SK-N-SH (cell line): Measurements from ENCODE around the gene ASTN2. TPM values are rescaled to one million over a fixed set of nuclear protein-coding genes. Genes with fewer than 3 reads are reported as not detected.

Source experiments
- CTCF ChIA-PET: fragments of 300-600, 350-600 bp; formaldehyde crosslinking; extraction: SDS; loops from one replicate; lab custom pipeline; 2021; lab: Yijun Ruan, JAX
- POLR2A ChIA-PET: fragments of 350-600 bp; sonication (Branson Sonifier 250); formaldehyde crosslinking; extraction: SDS; loops from one replicate; lab custom pipeline; 2020; ENCODE audit warnings: antibody characterized with exemption, inconsistent platforms; lab: Yijun Ruan, JAX
- DNase-seq: peaks from one replicate; pipeline ENCODE4 v3.0.0; 2012
- H2AFZ ChIP-seq: fragments of 200-600 bp; sonication (generic); 2 replicates; pipeline ENCODE4 v1.8.1; 2016; ENCODE audit warnings: antibody characterized with exemption, mild to moderate bottlenecking, low read depth
- H3F3A ChIP-seq: fragments of 200-600 bp; sonication (generic); replicated peaks from 2 replicates; pipeline ENCODE3; 2016; ENCODE audit warnings: antibody characterized with exemption, mild to moderate bottlenecking; ENCODE audit not compliant: insufficient read depth
- H3K27ac ChIP-seq, 2 experiments: fragments of 200-500 bp in 1 of 2; fragments of 200-600 bp in 1 of 2; sonication (Bioruptor generic) in 1 of 2; sonication (generic), shearing (Covaris generic) in 1 of 2; 2 replicates each; pipeline versions ENCODE4 v1.5.1 to v1.6.1; 2014 to 2016; ENCODE audit warnings: low read depth in 2 of 2, inconsistent platforms in 1 of 2, low read length in 1 of 2, mild to moderate bottlenecking in 1 of 2, mixed read lengths in 1 of 2
- H3K27me3 ChIP-seq: fragments of 200-600 bp; sonication (generic), shearing (Covaris generic); 2 replicates; pipeline ENCODE4 v1.6.1; 2016; ENCODE audit warnings: mixed run types; ENCODE audit not compliant: insufficient read depth
- H3K36me3 ChIP-seq, 2 experiments: fragments of 200-500 bp in 1 of 2; fragments of 200-600 bp in 1 of 2; sonication (Bioruptor generic) in 1 of 2; sonication (generic) in 1 of 2; replicated peaks in 1 of 2; 2 replicates each; pipeline versions ENCODE3 to v1.5.1; 2014 to 2016; ENCODE audit warnings: low read length in 1 of 2, mild to moderate bottlenecking in 1 of 2; ENCODE audit not compliant: insufficient read depth in 2 of 2, control insufficient read depth in 1 of 2
- H3K4me1 ChIP-seq, 2 experiments: fragments of 200-500 bp in 1 of 2; fragments of 200-600 bp in 1 of 2; sonication (Bioruptor generic) in 1 of 2; sonication (generic), shearing (Covaris generic) in 1 of 2; 2 replicates each; pipeline versions ENCODE4 v1.5.1 to v1.6.1; 2014 to 2016; ENCODE audit warnings: low read depth in 1 of 2, low read length in 1 of 2, mixed run types in 1 of 2; ENCODE audit not compliant: insufficient read depth in 2 of 2, control insufficient read depth in 1 of 2
- H3K4me2 ChIP-seq: fragments of 200-600 bp; sonication (generic), shearing (Covaris generic); 2 replicates; pipeline ENCODE4 v1.6.1; 2017; ENCODE audit warnings: mixed run types
- H3K4me3 ChIP-seq, 2 experiments: fragments of 200-500 bp in 1 of 2; fragments of 200-600 bp in 1 of 2; sonication (Bioruptor generic) in 1 of 2; sonication (generic), shearing (Covaris generic) in 1 of 2; 2 replicates each; pipeline versions ENCODE4 v1.5.1 to v1.8.1; 2014 to 2016; ENCODE audit warnings: low read depth in 2 of 2, inconsistent platforms in 1 of 2, low read length in 1 of 2, mild to moderate bottlenecking in 1 of 2, mixed read lengths in 1 of 2, moderate library complexity in 1 of 2
- H3K79me2 ChIP-seq: fragments of 200-600 bp; sonication (generic); 2 replicates; pipeline ENCODE4 v1.8.1; 2017; ENCODE audit warnings: mild to moderate bottlenecking; ENCODE audit not compliant: insufficient read depth
- H3K9ac ChIP-seq: fragments of 200-600 bp; sonication (generic); 2 replicates; pipeline ENCODE4 v1.6.1; 2017; ENCODE audit warnings: mixed run types
- H3K9me2 ChIP-seq: fragments of 200-600 bp; sonication (generic); 2 replicates; pipeline ENCODE4 v1.6.1; 2017; ENCODE audit warnings: mixed run types
- H3K9me3 ChIP-seq: fragments of 200-600 bp; sonication (generic); 2 replicates; pipeline ENCODE4 v1.6.1; 2017; ENCODE audit warnings: mixed run types, mild to moderate bottlenecking, moderate library complexity
- H4K20me1 ChIP-seq: fragments of 200-600 bp; sonication (generic); 2 replicates; pipeline ENCODE4 v1.6.1; 2017; ENCODE audit warnings: mild to moderate bottlenecking, mixed run types; ENCODE audit not compliant: insufficient read depth
- CHD2 ChIP-seq: fragments of 150-350 bp; IDR thresholded peaks from 2 replicates; pipeline ENCODE4 v1.6.1; 2018; ENCODE audit warnings: low read length; ENCODE audit not compliant: partially characterized antibody
- ELF1 ChIP-seq: IDR thresholded peaks from 2 replicates; pipeline ENCODE4 v1.4.0; 2012
- EP300 ChIP-seq, 2 experiments: IDR thresholded peaks; 2 replicates each; pipeline versions ENCODE4 v1.4.0 to v1.6.1; 2012; ENCODE audit warnings: borderline replicate concordance in 1 of 2, low read depth in 1 of 2, low read length in 1 of 2
- FOXJ3 ChIP-seq: sonication (generic); formaldehyde crosslinking; IDR thresholded peaks from 2 replicates; pipeline ENCODE4 v1.5.1; 2020; ENCODE audit warnings: mild to moderate bottlenecking, missing genetic modification reagents
- FOXM1 ChIP-seq: IDR thresholded peaks from 2 replicates; pipeline ENCODE4 v1.4.0; 2012; ENCODE audit warnings: low read depth, mild to moderate bottlenecking
- GATA2 ChIP-seq: sonication (generic); formaldehyde crosslinking; IDR thresholded peaks from 2 replicates; pipeline ENCODE4 v1.5.0; 2020; ENCODE audit warnings: mild to moderate bottlenecking, missing genetic modification reagents
- MEF2A ChIP-seq: IDR thresholded peaks from 2 replicates; pipeline ENCODE4 v1.4.0; 2012; ENCODE audit warnings: low read depth, borderline replicate concordance
- NRF1 ChIP-seq: IDR thresholded peaks from 2 replicates; pipeline ENCODE4 v1.6.1; 2012; ENCODE audit warnings: low read depth, mild to moderate bottlenecking, low read length
- POLR2AphosphoS5 ChIP-seq: IDR thresholded peaks from 2 replicates; pipeline ENCODE4 v1.6.1; 2012; ENCODE audit warnings: low read depth, low read length
- RCOR1 ChIP-seq: fragments of 150-350 bp; IDR thresholded peaks from 2 replicates; pipeline ENCODE4 v1.6.1; 2017; ENCODE audit warnings: antibody characterized with exemption, low read length
- RXRA ChIP-seq: IDR thresholded peaks from 2 replicates; pipeline ENCODE4 v1.4.0; 2012; ENCODE audit warnings: low read depth, mild to moderate bottlenecking, borderline replicate concordance
- SMC3 ChIP-seq: IDR thresholded peaks from 2 replicates; pipeline ENCODE4 v1.6.1; 2012; ENCODE audit warnings: low read depth, low read length, improper control_type of control experiment
- TEAD4 ChIP-seq: IDR thresholded peaks from 2 replicates; pipeline ENCODE4 v1.4.0; 2012; ENCODE audit warnings: mild to moderate bottlenecking, borderline replicate concordance; ENCODE audit not compliant: insufficient read depth
- WGBS: methylation state at CpG from one replicate; pipeline ENCODE4 v1.1.6; 2017; ENCODE audit warnings: low lambda C conversion rate; 5-methylcytosine and 5-hydroxymethylcytosine counted together
- polyA plus RNA-seq, 3 experiments: library from polyadenylated mRNA; depleted of rRNA; stranded (reverse); fragments of >200 nt; gene quantifications; 2 replicates each; pipeline ENCODE4 v1.2.3, GENCODE V29; 2012
- TF ChIP-seq, protein P1 (sequence below): IDR thresholded peaks from 2 replicates; pipeline ENCODE4; 2012
- TF ChIP-seq, protein P2 (sequence below): fragments of 150-350 bp; IDR thresholded peaks from 2 replicates; pipeline ENCODE4 v1.6.1; 2017; ENCODE audit warnings: antibody characterized with exemption, low read length, low read depth, borderline replicate concordance

ASTN2 gene
- polyA plus RNA-seq, 1 of the 3 experiments (the other 2 are of a cell fraction): 6.6 TPM

DNA sequence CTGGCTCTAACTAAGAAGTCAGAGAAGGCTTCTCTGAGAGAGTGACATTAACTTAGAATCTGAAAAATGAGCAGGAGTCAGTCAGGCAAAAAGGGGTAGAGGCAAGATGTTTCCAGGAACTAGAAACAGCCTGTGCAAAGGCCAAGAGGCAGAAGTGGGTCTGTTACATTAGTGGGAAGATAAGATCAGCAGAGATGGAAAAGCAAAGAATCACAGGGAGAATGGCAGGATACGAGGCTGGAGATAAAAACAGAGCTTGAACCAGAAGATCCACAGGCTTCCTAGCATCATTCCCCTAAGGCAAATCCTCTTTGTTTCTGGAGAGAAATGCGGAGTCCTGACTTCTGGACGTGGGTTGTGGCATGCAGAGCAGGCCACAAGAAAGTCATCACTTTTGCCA is 27.4 kb downstream of the ASTN2 start (continued):
- TF ChIP-seq POLR2AphosphoS5: peak; percentile 50; the same call in 1 of the 2 replicates
- TF ChIP-seq RCOR1: peak; percentile 89
- TF ChIP-seq GATA2 (CRISPR knock-in tag): peak; percentile 76
- peak in 1 of 2 experiments; percentile 91; a peak in 2 of 4 replicates for TF ChIP-seq EP300 (IDR thresholded peaks at IDR 0.05; ENCODE audit: borderline replicate concordance in 1 of 2, low read depth in 1 of 2, low read length in 1 of 2)
- TF ChIP-seq RXRA: no peak

DNA sequence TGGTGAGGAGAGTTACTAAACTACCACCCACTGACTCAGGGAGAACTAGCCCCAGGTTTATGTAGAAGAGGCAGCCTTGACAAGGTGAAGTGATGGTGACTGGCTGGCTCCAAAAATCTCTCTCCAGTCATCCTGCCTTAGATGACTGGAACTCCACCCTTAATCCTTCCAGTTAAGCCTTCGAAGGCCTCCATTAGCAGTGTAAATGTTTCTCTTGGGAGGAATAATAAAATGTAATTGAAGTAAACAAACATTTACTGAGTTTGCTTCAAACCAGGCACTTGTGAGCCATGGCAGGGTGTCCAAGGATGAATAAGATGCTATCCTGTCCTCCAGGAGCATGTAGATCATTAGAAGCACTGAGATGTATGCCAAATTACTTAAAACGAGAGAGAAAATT is 35.5 kb downstream of the ASTN2 start:
- no peaks in the 10 kb centered on the region for H3K79me2 ChIP-seq
- no peaks in the 10 kb centered on the region for H3K9me3 ChIP-seq
- 15% methylated on average over 2 of the region's 2 CpGs for WGBS
- H2AFZ ChIP-seq: no peak overlapping the region
- CTCF ChIA-PET: no interaction called here
- H3K27ac ChIP-seq: no peak overlapping the region; a peak in 1 of 4 replicates
- no peak overlapping the region for H3K9ac ChIP-seq
- no peaks in the 10 kb centered on the region for H4K20me1 ChIP-seq
- TF ChIP-seq MEF2A: no peak
- TF ChIP-seq SMC3: no peak
- no peaks in the 10 kb centered on the region for H3K9me2 ChIP-seq
- H3F3A ChIP-seq: no peaks in the 10 kb centered on the region
- H3K4me1 ChIP-seq: peaks cover 0 to 27% of the 10 kb centered on the region in 2 experiments; a peak in 2 of 4 replicates
- POLR2A ChIA-PET: no interaction called here
- H3K27me3 ChIP-seq: no peaks in the 10 kb centered on the region
- no peak overlapping the region for H3K4me2 ChIP-seq
- no peak overlapping the region for H3K4me3 ChIP-seq
- H3K36me3 ChIP-seq: no peaks in the 10 kb centered on the region
- no peak for DNase-seq

DNA sequence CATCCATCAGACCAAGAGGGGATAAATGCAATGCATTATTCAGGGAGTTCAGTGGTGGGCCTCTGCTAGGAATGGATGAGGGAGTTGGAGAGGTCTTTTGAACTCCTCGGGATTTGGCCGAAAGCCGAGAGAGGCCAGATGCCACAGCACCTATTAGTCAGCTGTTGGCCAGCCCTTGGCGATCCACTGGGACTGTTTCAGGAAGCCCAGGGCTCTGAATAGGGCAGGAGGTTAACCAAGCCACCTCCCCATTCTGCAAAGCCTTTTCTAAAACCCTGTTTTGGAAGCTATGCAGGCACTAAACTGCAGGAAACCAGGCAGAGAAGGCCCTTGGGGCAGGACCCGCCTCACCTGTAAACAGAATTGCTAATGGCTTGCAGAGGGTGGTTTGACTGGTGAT is 37.8 kb downstream of the ASTN2 start:
- peak; percentile 6 for DNase-seq
- Histone ChIP-seq H3K9ac (no peak overlapping the region), H3K4me1 (peaks cover 0 to 28% of the 10 kb centered on the region in 2 experiments; a peak in 2 of 4 replicates), H3K4me2 (no peak overlapping the region), H3K9me3 (no peaks in the 10 kb centered on the region), H2AFZ (no peak overlapping the region), H3F3A (no peaks in the 10 kb centered on the region), H3K4me3 (no peak overlapping the region), H4K20me1 (no peaks in the 10 kb centered on the region), H3K27ac (peak overlapping the region in 1 of 2 experiments; percentile 65; a peak in 2 of 4 replicates), H3K27me3 (no peaks in the 10 kb centered on the region), H3K79me2 (no peaks in the 10 kb centered on the region), H3K9me2 (no peaks in the 10 kb centered on the region), H3K36me3 (no peaks in the 10 kb centered on the region)
- POLR2A ChIA-PET: interaction anchor here (1.1 kb wide), 1 partner anchor 17 kb away, joined by 3 read pairs; no protein-coding TSS in a partner anchor
- WGBS: 9% methylated on average over 5 of the region's 5 CpGs
- TF ChIP-seq FOXJ3 (CRISPR knock-in tag) (no peak), CHD2 (no peak), RCOR1 (no peak), FOXM1 (no peak), ELF1 (no peak), MEF2A (no peak), NRF1 (no peak), TEAD4 (no peak)
- TF ChIP-seq, protein P1, sequence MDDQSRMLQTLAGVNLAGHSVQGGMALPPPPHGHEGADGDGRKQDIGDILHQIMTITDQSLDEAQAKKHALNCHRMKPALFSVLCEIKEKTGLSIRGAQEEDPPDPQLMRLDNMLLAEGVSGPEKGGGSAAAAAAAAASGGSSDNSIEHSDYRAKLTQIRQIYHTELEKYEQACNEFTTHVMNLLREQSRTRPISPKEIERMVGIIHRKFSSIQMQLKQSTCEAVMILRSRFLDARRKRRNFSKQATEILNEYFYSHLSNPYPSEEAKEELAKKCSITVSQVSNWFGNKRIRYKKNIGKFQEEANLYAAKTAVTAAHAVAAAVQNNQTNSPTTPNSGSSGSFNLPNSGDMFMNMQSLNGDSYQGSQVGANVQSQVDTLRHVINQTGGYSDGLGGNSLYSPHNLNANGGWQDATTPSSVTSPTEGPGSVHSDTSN: no peak
- TF ChIP-seq, protein P2, sequence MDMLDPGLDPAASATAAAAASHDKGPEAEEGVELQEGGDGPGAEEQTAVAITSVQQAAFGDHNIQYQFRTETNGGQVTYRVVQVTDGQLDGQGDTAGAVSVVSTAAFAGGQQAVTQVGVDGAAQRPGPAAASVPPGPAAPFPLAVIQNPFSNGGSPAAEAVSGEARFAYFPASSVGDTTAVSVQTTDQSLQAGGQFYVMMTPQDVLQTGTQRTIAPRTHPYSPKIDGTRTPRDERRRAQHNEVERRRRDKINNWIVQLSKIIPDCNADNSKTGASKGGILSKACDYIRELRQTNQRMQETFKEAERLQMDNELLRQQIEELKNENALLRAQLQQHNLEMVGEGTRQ: no peak
- CTCF ChIA-PET: interaction anchor here (0.8 to 2.5 kb wide), 7 partner anchors 9 to 130 kb away, joined by 3 to 11 read pairs (median 4); no protein-coding TSS in a partner anchor
